ENCODE data around the gene CTRB1. TPM values are rescaled to one million over a fixed set of nuclear protein-coding genes. Genes with fewer than 3 reads are reported as not detected.

Gene CTRB1
- not detected in 2 replicates for total RNA-seq

DNA sequence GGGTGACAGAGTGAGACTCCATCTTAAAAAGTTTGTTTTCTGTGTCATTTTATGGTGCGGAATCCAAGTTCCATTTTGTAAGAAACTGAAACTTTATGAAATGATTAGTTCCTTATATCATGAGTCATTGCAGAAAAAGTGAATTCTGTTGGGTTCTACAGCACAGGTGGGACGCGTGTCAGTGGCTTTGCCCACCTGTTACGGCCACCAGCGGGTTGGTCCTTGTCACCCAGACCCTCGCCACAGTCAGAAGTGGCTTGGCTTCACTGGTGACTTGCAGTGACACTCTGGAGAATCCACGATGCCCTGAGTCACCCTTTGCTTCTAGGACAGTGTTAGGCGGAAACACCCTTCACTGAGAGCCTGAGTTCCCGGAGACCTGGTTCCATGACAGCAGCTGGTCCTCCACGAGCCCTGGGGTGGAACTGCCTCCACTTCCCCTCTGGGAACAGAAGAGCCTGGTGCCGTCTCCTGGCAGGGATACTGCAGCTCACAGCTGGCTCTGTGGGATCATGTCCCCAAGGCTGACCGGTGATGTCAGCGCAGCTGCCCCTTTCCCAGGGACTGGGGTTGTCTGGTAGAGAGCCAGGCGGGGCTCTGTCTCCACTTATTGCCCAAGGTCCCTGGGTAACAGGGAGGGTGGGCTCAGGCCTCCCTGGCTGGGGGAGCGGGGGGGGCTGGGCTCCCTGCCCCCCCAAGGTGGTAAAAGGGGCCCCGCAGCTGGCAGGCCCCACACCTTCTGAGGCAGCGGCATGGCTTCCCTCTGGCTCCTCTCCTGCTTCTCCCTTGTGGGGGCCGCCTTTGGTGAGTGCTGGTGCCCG lies at the start of gene CTRB1:
CTRB1 (plus strand) TSS at position 733 of the 821 bp plus-strand sequence; CDS start at position 753, 20 bp downstream.

DNA sequence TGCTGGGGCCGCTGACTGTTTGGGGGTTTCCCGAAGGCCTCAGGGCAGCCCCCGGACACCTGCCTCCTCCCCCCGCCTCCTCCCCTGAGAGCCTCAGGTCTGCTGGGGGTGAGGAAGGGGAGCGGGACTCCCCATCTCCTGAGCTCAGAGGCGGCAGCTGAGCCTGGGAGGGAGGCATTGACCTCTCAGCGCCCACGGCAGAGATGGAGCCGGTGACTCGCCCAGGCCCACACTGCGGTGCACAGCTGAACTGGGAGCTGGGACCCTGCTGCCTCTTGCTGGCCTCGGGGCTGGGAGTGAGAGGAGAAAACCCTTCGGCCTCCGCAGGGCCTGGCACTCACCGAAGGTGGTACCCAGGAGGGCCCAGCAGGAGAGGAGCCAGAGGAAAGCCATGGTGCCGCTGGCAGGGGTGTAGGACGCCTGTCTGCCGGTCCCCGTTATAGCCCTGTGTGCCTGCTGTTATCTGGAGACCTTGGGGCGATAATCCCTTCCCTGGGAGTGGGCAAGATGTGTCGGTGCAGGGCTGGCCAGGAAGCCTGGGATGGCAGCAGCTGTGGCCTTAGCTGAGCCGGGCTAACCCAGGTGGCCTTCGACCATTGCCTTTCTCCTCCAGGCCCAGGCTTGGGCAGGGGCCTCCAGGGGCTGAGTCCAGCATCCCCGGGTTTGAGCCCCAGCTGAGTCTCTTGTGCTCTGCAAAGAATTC lies 11.9 kb upstream of the CTRB1 start, which contains the start of gene CTRB2:
CTRB2 (minus strand) TSS at position 413 of the 703 bp plus-strand sequence; CDS start at position 393, 20 bp downstream.

GRCh38 chr16:75251280-75252048 lies 32.7 kb downstream of the CTRB1 start, which contains the start of gene BCAR1:
TSS of gene BCAR1 (minus strand) at chr16:75251624. CDS start at chr16:75251482, 142 bp downstream.

Other genes starting within 250 kb of the CTRB1 start
- 11.9 and 13.4 TPM in 2 replicates for gene WDR59, start 233.9 kb upstream of the CTRB1 start, total RNA-seq
- 9.0 and 10.8 TPM in 2 replicates for gene ZNRF1, start 220.0 kb upstream of the CTRB1 start, total RNA-seq
- 0.34 and 0.65 TPM in 2 replicates for gene LDHD, start 102.2 kb upstream of the CTRB1 start, total RNA-seq
- 9.0 and 10.0 TPM in 2 replicates for gene ZFP1, start 70.5 kb upstream of the CTRB1 start, total RNA-seq
- not detected in 2 replicates for gene CTRB2, start 11.8 kb upstream of the CTRB1 start, total RNA-seq
- 73.8 and 83.2 TPM in 2 replicates for gene BCAR1, start 32.6 kb downstream of the CTRB1 start, total RNA-seq
- gene CFDP1, start 214.5 kb downstream of the CTRB1 start, total RNA-seq = 41.1 and 51.1 TPM in 2 replicates
- gene TMEM170A, start 245.7 kb downstream of the CTRB1 start, total RNA-seq = 45.2 and 45.4 TPM in 2 replicates